ENCODE results near the gene SHFL. TPM values are rescaled to one million over a fixed set of nuclear protein-coding genes. Genes with fewer than 3 reads are reported as not detected.

The SHFL gene
- total and polyA plus RNA-seq, 2 of the 8 experiments (the other 6 are each of a cell fraction or from before 2014, with no cell fraction given), result 25.3 to 37.1 TPM

- TF ChIP-seq ATF3 (IDR thresholded peaks at IDR 0.05; ENCODE audit: insufficient read depth, low read depth, low read length) (no peak), ASH2L (IDR thresholded peaks at IDR 0.05; ENCODE audit: low read length) (no peak), TCF12 (IDR thresholded peaks at IDR 0.05; ENCODE audit: low read depth, low read length) (no peak), RXRA (IDR thresholded peaks at IDR 0.05; ENCODE audit: insufficient read depth, low read depth, low read length) (no peak)
Observed at GRCh38 chr19:10091370-10091687, 5.2 kb downstream of the SHFL start (continued).
